Measurements from ENCODE around the gene CTSA.
A peak's percentile ranks its signal among the peaks of the same experiment; 100 is the strongest.

The CTSA gene

DNA sequence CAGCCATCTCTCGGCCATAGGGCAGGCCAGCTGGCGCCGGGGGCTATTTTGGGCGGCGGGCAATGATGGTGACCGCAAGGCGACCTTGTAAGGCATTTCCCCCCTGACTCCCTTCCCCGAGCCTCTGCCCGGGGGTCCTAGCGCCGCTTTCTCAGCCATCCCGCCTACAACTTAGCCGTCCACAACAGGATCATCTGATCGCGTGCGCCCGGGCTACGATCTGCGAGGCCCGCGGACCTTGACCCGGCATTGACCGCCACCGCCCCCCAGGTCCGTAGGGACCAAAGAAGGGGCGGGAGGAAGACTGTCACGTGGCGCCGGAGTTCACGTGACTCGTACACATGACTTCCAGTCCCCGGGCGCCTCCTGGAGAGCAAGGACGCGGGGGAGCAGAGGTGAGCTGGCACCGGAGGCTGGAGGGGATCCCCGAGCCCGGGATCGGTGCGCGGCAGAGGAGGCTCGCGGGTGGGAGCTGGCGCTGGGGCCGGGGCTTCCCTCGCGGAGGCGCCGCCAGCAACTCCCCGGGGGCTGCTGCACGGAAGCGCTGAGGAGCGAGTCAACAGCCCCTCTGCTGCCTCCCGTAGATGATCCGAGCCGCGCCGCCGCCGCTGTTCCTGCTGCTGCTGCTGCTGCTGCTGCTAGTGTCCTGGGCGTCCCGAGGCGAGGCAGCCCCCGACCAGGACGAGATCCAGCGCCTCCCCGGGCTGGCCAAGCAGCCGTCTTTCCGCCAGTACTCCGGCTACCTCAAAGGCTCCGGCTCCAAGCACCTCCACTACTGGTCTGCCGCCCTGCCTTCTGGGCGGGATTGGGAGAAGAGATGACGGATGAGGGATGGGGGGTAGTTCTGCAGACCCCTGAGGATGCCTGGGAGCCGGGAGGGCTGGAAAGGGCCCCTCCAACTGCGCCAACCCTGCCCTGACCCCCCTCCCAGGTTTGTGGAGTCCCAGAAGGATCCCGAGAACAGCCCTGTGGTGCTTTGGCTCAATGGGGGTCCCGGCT lies at the start of gene CTSA, which contains the start of gene NEURL2:
Gene CTSA, plus strand, starts transcription at position 351 of the 999 bp plus-strand sequence. Its CDS starts 234 bp downstream, at position 585.
Gene NEURL2, minus strand, starts transcription at position 224 of the 999 bp plus-strand sequence. Its CDS starts 217 bp downstream, at position 7.
- DNase-seq: peak; percentile 84

DNA sequence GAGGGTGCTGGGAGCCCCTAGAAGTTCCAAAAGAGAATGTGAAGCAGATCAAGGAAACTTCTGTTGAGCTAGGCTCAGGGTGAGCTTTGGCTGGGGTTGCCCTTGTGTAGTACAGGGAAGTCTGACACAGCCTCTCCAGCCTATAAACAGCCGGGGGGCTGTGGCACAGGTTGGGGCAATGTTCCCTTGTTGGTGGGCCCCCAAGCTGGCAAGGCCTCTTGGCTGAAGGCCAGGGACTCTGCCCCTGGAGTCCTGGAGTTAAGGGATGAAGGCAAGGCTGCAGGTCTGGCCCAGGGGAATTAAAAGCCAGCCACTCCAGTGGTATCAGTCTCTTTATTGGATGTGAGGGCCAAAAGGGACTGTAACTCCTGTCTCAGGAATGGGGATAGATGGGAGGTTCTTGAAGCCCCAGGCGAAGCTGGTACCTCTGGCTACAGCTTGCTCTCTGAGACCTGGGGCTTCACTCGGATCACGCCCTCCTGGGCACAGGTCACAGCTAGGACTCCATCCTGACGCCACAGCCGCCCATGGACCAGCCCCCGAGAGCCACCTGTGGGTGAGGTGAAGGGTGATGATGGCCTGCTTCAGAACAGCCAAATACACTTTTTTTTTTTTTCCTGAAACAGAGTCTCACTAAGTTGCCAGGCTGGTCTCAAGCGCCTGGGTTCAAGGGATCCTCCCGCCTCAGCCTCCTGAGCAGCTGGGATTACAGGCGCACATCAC lies 49.6 kb upstream of the CTSA start:
- no peak for DNase-seq

DNA sequence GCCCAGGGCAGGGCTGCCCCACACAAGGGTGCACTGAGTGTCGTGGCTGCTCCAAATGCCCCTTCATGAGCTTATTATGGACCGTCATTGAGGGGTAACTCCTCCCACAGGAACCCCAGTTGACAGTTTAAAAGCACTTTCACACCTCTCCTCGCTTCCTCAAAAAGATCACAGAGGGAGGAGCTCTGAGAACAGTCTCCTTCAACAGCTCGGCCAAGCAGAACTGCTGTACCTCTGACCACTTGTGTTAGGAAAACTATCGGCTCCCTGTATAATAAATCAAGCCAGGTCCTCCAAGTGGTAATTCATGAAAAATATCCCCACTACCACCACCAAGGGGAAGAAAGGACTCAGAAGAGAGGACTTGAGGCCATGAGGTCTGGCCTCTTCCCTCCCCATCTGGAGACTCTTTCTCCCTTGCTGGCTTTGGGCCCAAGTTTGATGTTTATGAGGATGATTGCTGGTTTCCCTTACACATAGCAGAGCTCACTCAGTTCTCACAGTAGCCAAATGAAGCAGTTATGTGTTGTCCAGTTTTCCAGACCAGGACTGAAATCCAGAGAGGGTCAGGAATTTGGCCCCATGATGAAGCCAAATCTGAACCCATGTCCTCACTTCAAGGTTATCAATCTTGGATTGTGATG lies 48.8 kb upstream of the CTSA start:
- no peak for DNase-seq

DNA sequence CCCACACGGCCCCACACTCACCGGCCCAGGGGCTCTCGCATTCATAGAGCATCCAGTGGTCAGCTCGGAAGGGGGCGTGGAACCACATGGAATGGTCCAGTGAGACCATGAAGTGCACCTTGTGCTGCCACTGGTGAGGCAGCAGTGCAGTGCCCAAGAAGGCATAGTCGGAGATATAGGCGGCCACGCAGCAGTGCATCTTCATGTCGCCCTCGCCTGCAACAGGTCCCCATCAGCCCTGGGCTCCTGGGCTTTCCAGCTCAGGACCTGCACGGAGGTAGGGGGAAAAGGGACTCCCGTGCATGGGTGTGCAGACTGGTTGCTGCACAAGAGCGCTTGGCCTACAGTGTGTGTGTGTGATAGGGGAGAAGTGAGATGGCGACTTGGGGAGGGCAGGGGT lies 47.6 kb upstream of the CTSA start:
- no peak for DNase-seq

DNA sequence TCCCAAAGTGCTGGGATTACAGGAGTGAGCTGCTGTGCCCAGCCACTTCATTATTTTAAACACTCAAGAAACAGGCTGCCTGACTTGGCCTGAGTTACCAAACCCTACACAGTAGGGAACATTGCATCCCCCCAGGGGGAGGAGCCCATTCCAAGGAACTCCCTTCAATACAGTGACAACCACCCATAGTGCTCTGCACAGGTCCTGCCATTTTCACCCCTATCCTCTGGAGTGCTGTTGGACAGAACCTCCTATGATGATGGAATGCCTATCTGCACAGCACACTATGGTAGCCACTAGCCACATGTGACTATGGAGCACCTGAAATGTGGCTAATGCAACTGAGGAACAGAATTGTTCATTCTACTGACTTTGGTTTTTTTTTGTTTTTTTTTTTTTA lies 45.7 kb upstream of the CTSA start:
- no peak for DNase-seq

DNA sequence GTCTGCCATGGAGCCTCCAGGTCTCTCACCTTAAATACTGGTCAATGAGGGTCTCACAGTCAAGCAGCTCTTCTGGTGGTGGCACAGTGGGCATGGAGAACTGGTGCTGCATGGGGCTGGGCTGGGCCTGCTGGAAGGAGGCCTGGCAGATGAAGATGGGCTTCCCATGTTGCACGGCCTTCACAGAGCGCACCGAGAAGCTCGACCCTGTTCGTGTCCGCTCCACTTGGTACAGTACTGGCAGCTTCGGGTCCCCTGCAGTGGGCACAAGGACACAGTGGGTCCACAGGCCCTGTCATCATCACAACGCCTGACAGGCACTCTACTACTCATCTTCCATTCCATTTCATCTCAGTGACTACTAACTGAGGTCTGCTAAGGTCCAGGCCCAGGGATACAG lies 42.7 kb upstream of the CTSA start:
- no peak for DNase-seq

DNA sequence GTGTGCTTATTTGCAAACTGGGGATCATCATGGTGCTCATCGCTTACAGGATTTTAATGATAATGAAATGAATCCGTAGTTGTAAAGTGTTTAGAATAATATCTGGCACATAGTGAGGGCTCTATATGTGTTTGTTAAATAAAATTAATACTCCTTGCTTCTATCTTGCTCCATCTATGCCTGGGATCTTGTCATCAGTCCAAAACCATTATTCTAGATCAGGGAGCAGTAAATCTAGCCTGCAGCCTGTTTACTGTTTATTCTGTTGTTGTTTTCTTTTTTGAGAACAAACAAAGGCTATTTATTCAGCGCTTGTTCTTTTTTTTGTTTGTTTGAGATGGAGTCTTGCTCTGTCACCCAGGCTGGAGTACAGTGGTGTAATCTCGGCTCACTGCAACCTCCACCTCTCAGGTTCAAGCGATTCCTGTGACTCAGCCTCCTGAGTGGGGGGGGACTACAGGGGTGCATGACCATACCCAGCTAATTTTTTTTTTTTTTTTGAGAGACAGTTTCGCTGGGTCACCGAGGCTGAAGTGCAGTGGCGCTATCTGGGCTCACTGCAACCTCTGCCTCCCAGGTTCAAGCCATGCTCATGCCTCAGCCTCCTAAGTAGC lies 42.1 kb upstream of the CTSA start:
- DNase-seq: no peak

DNA sequence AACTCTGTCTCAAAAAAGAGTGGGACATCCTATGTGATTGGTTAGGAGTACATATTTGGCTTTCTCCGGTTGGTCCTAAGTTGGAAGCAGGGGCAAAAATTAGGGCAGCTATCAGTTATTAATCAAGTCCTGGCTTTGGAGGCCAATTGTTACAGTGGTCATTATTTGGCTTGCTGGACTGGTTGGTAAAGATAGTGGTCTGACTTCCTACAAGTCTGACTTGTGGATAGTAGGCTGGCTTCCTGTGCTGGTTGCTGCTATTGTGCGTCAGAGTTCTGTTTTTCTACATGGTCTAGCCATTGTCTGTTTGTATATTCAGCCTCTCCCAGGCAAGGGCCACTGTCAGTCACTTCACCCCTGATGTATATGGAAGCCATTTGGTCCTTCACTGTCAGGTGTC lies 40.9 kb upstream of the CTSA start:
- DNase-seq: no peak

DNA sequence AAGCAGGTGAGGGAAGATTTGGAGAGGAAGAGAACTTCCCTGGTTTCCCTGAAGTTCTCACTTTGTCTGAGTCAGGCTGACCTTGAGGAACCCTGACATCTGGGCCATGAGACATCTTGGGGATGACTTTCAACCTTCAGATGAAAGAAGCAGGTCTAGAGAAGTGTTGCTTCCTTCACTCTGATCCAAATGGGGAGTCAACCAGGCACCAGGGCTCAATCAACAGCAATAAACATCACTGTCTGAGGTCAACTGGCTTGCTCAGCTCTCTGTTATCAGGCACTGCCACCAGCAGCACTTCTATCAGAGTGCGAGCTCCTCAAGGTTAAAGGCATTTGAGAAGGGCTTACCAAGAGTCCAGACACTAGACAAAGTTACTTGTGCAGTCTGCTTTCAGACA lies 40.2 kb upstream of the CTSA start:
- DNase-seq: no peak

DNA sequence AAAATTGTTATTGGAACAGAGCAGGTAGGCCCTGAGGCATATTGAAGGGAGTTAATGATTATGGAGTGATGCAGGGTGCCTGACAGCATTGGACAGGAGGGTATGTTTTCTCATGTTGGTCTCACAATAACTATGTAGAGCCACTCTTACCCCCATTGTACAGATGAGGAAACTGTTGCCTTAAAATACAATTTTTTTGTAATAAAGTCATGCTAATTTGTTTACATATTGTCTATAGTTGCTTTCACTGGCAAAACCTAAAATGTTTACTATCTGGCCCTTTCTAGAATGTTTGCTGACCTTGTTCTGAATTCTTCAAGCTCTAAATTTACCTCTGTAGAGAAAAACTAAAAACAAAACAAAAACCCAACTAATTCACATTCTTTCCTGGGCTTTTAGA lies 39.6 kb upstream of the CTSA start:
- no peak for DNase-seq

DNA sequence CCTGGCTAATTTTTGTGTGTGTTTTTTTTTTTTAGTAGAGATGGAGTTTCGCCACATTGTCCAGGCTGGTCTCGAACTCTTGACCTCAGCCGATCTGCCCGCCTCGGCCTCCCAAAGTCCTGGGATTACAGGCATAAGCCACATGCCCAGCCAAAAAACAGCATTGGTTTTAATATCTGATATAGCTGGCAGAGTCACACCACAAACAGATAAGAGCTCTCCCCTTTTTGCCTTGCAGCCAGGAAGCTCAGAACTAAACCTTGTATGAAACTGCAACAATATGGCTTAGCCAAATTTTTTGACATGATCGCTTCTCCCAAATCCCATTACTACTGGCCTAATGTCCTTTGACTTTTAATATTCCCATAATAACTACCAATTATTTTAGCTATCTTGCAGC lies 38.8 kb upstream of the CTSA start:
- DNase-seq: no peak

DNA sequence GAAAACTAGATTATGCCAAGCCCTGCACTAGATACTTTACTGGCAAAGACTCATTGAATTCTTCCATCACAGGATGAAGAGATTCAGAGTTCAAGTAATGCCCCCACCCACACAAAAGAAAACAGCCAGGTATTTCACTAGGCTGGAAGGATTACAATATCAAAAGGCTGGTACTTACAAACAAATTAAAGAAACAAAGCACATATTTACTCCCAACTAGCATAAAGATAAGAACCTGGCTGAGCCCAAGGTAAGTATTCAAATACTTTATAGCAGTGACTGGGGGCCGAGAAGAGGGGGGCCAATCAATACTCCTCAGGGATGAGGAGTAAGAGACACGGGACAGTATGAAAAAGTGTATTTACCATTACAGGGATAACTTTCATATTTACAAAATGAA lies 37.7 kb upstream of the CTSA start:
- no peak for DNase-seq

DNA sequence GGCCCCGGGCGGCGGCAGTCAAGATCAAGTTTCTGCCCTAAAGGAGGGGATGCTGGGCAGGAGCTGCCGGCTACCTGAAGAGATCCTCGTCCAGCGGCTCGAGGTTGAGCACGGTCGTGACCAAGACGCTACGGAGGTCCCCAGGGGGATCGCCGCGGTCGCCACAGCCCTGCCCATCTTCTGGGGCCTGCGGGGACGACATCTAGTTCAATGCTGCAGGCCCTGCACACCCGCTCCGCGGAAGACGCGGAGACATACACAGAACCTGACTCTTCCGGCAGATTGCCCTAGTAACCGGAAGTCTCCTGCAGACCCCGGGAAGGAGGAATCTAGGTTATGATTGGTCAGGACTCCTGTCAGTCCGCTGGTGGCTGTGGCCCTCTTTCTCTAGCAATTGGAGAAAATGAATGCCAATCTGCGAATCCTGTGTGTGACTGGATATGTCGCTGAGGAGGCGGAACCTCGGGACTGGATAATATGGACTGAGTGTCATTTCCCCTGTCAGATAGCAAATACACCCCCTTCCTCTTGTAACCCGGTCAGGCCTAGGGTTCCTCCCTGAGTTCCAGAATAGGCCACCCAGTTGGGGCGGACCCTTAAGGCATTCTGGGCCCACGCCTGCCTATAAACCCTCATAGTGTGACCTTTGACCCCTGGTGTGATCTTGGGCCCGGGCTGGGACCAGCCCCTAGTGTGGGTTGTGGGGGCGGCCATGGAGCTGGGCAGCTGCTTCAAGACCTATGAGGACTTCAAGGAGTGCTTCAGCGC lies 33.8 kb upstream of the CTSA start, which contains the start of the genes ACOT8 and ZSWIM3:
Gene ACOT8, minus strand, starts transcription at position 279 of the 768 bp plus-strand sequence. Its CDS starts 77 bp downstream, at position 202.
Gene ZSWIM3, plus strand, starts transcription at position 501 of the 768 bp plus-strand sequence. Its CDS starts 212 bp downstream, at position 713.
- peak; percentile 100 for DNase-seq

DNA sequence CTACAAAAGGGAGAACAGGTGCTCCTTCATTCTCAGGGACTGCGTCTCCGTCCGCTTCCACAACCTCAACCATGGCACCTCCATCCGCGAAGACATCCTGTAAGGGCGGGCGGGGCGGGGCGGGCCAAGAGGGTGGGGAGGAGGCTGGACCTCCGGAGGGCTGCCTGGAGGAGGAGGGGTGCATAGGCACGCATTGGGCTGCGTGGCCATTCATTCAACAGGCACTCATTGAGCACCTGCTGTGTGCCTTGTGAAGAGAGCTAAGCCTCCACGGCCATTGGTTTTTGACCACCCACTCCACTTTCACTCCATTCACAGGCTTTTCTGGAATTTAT lies 33.3 kb upstream of the CTSA start:
- no peak for DNase-seq

DNA sequence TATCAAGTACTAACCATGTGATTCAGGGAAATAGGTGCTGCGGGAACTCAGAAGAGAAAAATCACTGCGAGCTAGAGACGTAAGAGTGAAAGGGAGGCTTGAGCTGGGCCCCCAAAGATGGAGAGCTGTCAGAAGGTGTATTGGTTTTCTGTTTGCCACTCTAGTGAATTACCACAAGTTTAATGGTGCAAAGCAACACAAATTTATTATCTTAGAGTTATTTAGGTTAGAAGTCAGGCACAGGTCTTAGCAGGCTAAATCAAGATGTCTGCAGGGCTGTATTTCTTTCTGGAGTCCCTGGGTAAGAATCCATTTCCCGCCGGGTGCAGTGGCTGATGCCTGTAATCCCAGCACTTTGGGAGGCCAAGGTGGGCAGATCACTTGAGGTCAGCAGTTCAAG lies 31.2 kb upstream of the CTSA start:
- DNase-seq: no peak

DNA sequence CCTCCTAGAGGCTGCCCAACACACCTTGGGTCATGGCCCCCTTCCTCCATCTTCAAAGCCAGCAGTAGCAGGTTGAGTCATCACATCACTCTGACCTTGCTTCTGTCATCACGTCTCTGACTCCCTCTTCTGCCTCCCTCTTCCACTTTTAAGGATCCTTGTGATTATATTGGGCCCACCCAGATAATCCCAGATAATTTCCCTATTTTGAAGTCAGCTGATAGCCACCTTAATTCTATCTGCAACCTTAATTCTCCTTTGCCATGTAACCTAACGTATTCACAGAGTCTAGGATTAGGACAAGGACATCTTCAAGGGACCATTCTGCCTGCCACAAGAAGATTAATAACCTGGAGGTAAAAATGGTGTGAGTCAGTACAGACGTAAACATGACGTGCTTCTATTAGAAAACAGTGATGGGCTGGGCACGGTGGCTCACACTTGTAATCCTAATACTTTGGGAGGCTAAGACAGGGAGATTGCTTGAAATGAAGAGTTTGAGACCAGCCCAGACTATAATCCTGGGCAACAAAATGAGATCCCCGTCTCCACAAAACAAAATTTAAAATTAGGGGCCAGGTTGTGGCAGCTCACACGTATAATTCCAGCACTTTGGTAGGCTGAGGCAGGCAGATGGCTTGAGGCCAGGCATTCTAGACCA lies 30.4 kb upstream of the CTSA start:
- DNase-seq: no peak

DNA sequence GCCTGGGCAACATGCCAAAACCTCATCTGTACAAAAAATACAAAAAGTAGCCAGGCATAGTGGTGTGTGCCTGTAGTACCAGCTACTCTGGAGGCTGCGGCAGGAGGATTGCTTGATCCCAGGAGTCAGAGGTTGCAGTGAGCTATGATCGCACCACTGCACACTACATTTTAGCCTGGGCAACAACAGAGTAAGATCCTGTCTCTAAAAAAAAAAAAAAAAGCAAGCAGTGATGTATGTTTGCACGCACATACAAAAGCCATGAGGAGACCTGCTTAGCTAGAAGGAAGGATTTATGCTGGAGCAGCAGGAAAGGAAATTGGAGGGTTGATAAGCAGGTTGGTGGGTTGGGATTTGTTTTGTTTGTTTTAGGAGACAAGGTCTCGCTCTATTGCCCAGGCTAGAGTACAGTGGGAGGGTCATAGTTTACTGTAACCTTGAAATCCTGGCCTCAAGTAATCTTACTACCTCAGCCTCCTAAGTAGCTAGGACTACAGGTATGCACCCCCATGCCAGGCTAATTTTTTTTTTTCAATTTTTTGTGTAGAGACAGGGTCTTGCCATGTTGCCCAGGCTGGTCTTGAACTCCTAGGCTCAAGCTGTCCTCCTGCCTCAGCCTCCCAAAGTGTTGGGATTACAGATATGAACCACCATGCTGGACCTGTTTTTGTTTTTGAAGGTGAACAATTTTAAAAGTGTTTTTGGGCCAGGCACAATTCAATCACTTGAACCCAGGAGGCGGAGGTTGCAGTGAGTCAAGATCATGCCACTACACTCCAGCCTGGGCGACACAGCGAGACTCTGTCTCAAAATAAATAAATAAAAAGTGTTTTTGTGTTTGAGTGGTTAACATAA lies 29.7 kb upstream of the CTSA start:
- DNase-seq: no peak

DNA sequence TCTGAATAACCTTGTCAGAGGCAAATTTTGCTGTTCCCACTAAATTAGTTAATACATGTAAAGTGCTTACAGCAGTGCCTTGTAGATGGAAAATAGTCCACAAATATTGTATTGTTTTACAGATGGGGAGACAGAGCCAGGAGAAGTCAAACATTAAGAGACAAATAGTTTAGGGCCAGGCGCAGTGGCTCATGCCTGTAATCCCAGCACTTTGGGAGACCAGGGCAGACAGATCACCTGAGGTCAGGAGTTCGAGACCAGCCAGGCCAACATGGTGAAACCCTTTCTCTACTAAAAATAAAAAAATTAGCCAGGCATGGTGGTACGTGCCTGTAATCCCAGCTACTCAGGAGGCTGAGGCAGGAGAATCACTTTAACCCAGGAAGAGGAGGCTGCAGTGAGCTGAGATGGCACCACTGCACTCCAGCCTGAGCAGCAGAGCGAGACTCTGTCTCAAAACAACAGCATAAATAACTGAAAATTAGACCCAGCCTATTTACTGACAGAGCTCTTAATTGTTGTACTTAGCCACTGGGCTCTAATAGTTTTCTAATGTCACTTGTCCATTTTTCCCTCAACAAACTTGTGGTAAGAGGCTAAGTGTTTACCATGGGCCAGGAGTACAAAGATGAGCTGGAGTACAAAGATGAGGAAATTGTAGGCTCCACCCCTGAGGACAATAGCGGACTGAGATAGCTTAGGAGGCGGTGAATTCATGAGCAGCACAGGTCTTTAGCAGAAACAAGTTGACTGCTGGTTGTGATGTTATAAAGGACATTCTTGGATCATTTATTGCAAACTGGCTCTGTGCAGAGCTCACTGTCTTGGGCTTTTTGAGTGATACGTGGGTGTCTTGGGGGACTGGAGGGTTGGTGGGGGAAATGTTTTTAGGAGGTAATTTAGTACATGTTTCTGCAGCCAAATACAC lies 27.3 kb upstream of the CTSA start:
- no peak for DNase-seq

DNA sequence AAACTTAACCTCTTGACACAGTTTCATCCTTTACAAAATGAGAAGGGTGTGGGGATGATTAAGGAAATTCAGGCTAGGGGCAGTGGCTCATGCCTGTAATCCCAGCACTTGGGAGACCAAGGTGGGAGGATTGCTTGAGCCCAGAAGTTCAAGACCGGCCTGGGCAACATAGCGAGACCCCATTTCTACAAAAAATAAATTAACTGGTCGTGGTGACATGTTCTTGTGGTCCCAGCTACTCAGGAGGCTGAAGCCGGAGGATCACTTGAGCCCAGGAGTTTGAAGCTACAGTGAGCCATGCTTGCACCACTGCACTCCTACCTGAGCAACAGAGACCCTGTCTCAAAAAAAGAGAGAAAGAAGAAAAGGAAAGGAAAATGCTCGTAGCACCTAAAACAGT lies 24.7 kb upstream of the CTSA start:
- DNase-seq: no peak

Data from CD4-positive, alpha-beta T cell treated with Interleukin-21 for 1 hour (primary cell).